ENCODE measurements around the gene FAM174C. TPM values are rescaled to one million over a fixed set of nuclear protein-coding genes. Genes with fewer than 3 reads are reported as not detected.

The FAM174C gene
- total and polyA plus RNA-seq, 2 of the 8 experiments (the other 6 are each of a cell fraction or from before 2014, with no cell fraction given), result 44.5 to 125 TPM

- H2AK5ac ChIP-seq (ENCODE audit: low read depth, low read length), result no peak overlapping the region
- POLR2A ChIA-PET (ENCODE audit: partially characterized antibody), result interaction anchor here (0.6 to 3.7 kb wide), 8 partner anchors 7 to 160 kb away, joined by 3 to 35 read pairs (median 7); partner anchors contain the start of genes CIRBP and FAM174C
- H3K79me2 ChIP-seq (ENCODE audit: control insufficient read depth in 1 of 2, insufficient read depth in 2 of 2, low read length in 2 of 2), result no peaks in the 10 kb centered on the region
- H3K36me3 ChIP-seq (ENCODE audit: control insufficient read depth in 2 of 4, insufficient read depth in 4 of 4, low read length in 3 of 4), result peaks cover 0 to 5% (median 0%) of the 10 kb centered on the region in 4 experiments; a peak in 1 of 8 replicates
- H3K18ac ChIP-seq (ENCODE audit: extremely low read depth, low read length), result no peak overlapping the region
- CTCF ChIA-PET (ENCODE audit: partially characterized antibody), result interaction anchor here (1.1 to 1.3 kb wide), 2 partner anchors 35 to 73 kb away, joined by 3 read pairs; no protein-coding TSS in a partner anchor
- no peak overlapping the region for H2BK12ac ChIP-seq (ENCODE audit: low read depth, low read length)
- H3K23ac ChIP-seq (ENCODE audit: insufficient read length), result no peak overlapping the region
- 84% methylated on average over 18 of the region's 18 CpGs; no CpG with 5 or more reads in 1 of the 2 experiments for WGBS, 2 experiments (ENCODE audit: extremely low coverage in 1 of 2, insufficient coverage in 1 of 2, insufficient read length in 1 of 2, insufficient replicate concordance in 2 of 2, low coverage in 1 of 2, low lambda C conversion rate in 2 of 2, missing lambda C conversion rate in 1 of 2)
- no peak overlapping the region for H4K5ac ChIP-seq (ENCODE audit: insufficient read length, low read depth, low read length)
- FAIRE-seq (no peak), DNase-seq (ENCODE audit: low read depth in 1 of 2, low spot score in 2 of 2) (no peak)
- no peak overlapping the region for H2BK5ac ChIP-seq (ENCODE audit: low read depth, low read length)
- no peak overlapping the region for H3K14ac ChIP-seq (ENCODE audit: insufficient read length)
- H2AFZ ChIP-seq (ENCODE audit: low read length), result no peak overlapping the region
- H3K4me3 ChIP-seq (ENCODE audit: extremely low read depth in 1 of 4, insufficient read depth in 2 of 4, low read depth in 3 of 4, low read length in 4 of 4), result no peak overlapping the region
- no peak overlapping the region for H2BK15ac ChIP-seq (ENCODE audit: low read length)
- peaks cover 0 to 8% of the 10 kb centered on the region in 2 experiments for H4K20me1 ChIP-seq (replicated peaks in 1 of 2; ENCODE audit: control insufficient read depth in 1 of 2, insufficient read depth in 2 of 2, low read length in 2 of 2)
- H3K27ac ChIP-seq (ENCODE audit: low read depth, low read length), result no peak overlapping the region
- no peaks in the 10 kb centered on the region for H3K79me1 ChIP-seq (ENCODE audit: low read depth, low read length)
- H3K23me2 ChIP-seq (ENCODE audit: low read depth, low read length), result peaks cover 3% of the 10 kb centered on the region; the same call in 1 of the 2 replicates
- peak overlapping the region; percentile 76; the same call in 1 of the 2 replicates for H4K8ac ChIP-seq (ENCODE audit: extremely low read depth, insufficient read depth, low read length)
- H3K4ac ChIP-seq (replicated peaks; ENCODE audit: insufficient read length, low read depth, low read length), result no peak overlapping the region
- no peak overlapping the region for H3K9ac ChIP-seq (replicated peaks in 1 of 4; ENCODE audit: extremely low read depth in 1 of 4, low read depth in 3 of 4, low read length in 3 of 4)
- no peak overlapping the region for H3K56ac ChIP-seq (replicated peaks; ENCODE audit: insufficient read length, low read depth, low read length)
- no peak overlapping the region for H4K91ac ChIP-seq (replicated peaks; ENCODE audit: insufficient read length, low read length)
- no peaks in the 10 kb centered on the region for H3K9me3 ChIP-seq (ENCODE audit: insufficient read depth in 2 of 2, low read depth in 1 of 2, low read length in 1 of 2)
- peaks cover 0 to 20% (median 9%) of the 10 kb centered on the region in 4 experiments; a peak in 5 of 7 replicates for H3K4me1 ChIP-seq (replicated peaks in 1 of 4; ENCODE audit: control insufficient read depth in 3 of 4, insufficient read depth in 4 of 4, low read length in 3 of 4)
- H2BK120ac ChIP-seq (replicated peaks; ENCODE audit: low read depth, low read length), result no peak overlapping the region
- H3K4me2 ChIP-seq (ENCODE audit: insufficient read depth in 1 of 2, low read depth in 2 of 2, low read length in 2 of 2), result no peak overlapping the region
- H3K27me3 ChIP-seq (replicated peaks in 1 of 4; ENCODE audit: control insufficient read depth in 3 of 4, extremely low read depth in 1 of 4, insufficient read depth in 3 of 4, low read length in 3 of 4), result peaks cover 0 to 21% (median 12%) of the 10 kb centered on the region in 4 experiments; a peak in 5 of 7 replicates
- H2BK20ac ChIP-seq (ENCODE audit: low read length), result no peak overlapping the region
- TF ChIP-seq ZNF274 (IDR thresholded peaks at IDR 0.05; ENCODE audit: borderline replicate concordance, extremely low read depth, low read length) (no peak), ASH2L (IDR thresholded peaks at IDR 0.05; ENCODE audit: low read length) (no peak), SRF (IDR thresholded peaks at IDR 0.05; ENCODE audit: low read depth, low read length) (no peak), RXRA (IDR thresholded peaks at IDR 0.05; ENCODE audit: insufficient read depth, low read depth, low read length) (no peak), KDM5A (IDR thresholded peaks at IDR 0.05; ENCODE audit: low read length) (no peak), HDAC6 (IDR thresholded peaks at IDR 0.05; ENCODE audit: low read depth, low read length) (no peak), SP2 (IDR thresholded peaks at IDR 0.05; ENCODE audit: low read length) (no peak), JUND (IDR thresholded peaks at IDR 0.05; ENCODE audit: low read length) (no peak), BACH1 (IDR thresholded peaks at IDR 0.05; ENCODE audit: low read length) (no peak), YY1 (IDR thresholded peaks at IDR 0.05; ENCODE audit: low read depth, low read length) (no peak), TBP (IDR thresholded peaks at IDR 0.05; ENCODE audit: low read depth, low read length) (no peak), TEAD4 (IDR thresholded peaks at IDR 0.05; ENCODE audit: low read depth, low read length) (no peak), EP300 (IDR thresholded peaks at IDR 0.05; ENCODE audit: borderline replicate concordance in 1 of 2, low read depth in 2 of 2, low read length in 2 of 2) (no peak), NANOG (IDR thresholded peaks at IDR 0.05; ENCODE audit: insufficient read depth, low read depth, low read length, poor library complexity, severe bottlenecking) (no peak)
Observed at GRCh38 chr19:1282588-1283206, 7.4 kb downstream of the FAM174C start.

Data from H1 (cell line).